ENCODE measurements around the gene ABHD2. TPM values are rescaled to one million over a fixed set of nuclear protein-coding genes. Genes with fewer than 3 reads are reported as not detected.

Gene ABHD2
- total RNA-seq, 2 donors from 2014 or later = 44.9 to 52.3 TPM

Other genes starting within 250 kb of the ABHD2 start
- gene HAPLN3, start 192.9 kb upstream of the ABHD2 start, total RNA-seq = 10 to 100 TPM; 25.6 to 80.8 TPM
- 10 to 100 TPM; 27.6 to 91.9 TPM for gene MFGE8, start 175.1 kb upstream of the ABHD2 start, total RNA-seq
- not detected for gene RLBP1, start 133.1 kb downstream of the ABHD2 start, total RNA-seq
- 100 to 1,000 TPM; 255 to 290 TPM for gene FANCI, start 155.5 kb downstream of the ABHD2 start, total RNA-seq
- gene POLG, start 246.4 kb downstream of the ABHD2 start, total RNA-seq = 10 to 100 TPM; 76.1 to 83.7 TPM

All from activated naive CD4-positive, alpha-beta T cell treated with anti-CD3 and anti-CD28 coated beads, Interleukin-2, amount 50 U/mL, for 72 hours (primary cell).